Gastrocnemius medialis (tissue), 4 donors: ENCODE results near the gene LURAP1L.

Experiments
- CTCF ChIP-seq, 5 experiments: fragments of 450-650 bp in 3 of 5; fragments of 200-600 bp in 2 of 5; sonication (generic) in 2 of 5; IDR thresholded peaks in 4 of 5; conservative IDR thresholded peaks in 1 of 5; 1 replicate in 4 of 5; 2 replicates in 1 of 5; pipeline ENCODE4 v1.5.1; 2016 to 2019; ENCODE audit warnings: antibody characterized with exemption in 5 of 5, mild to moderate bottlenecking in 3 of 5, moderate library complexity in 3 of 5
- POLR2A ChIP-seq, 2 donors: fragments of 450-650 bp; IDR thresholded peaks; one replicate each; pipeline ENCODE4 v1.6.1; 2017; ENCODE audit warnings: antibody characterized with exemption in 2 of 2, mild to moderate bottlenecking in 2 of 2, moderate library complexity in 2 of 2

GRCh38 chr9:12859704-12860251 is 85.0 kb downstream of the LURAP1L start:
- TF ChIP-seq CTCF (IDR thresholded peaks at IDR 0.05 in 4 of 5, conservative IDR thresholded peaks at IDR 0.05 in 1 of 5) (no peak), POLR2A (IDR thresholded peaks at IDR 0.05) (no peak)
